ENCODE data around the gene GLRB. TPM values are rescaled to one million over a fixed set of nuclear protein-coding genes. Genes with fewer than 3 reads are reported as not detected.
A peak's percentile ranks its signal among the peaks of the same experiment; 100 is the strongest.
"Not testable (repeated sequence)": the region's sequence is repeated elsewhere in the genome, so short reads cannot be mapped to it uniquely, and the experiment has no call there.

The GLRB gene
- under 1 TPM; 0.08 to 0.14 TPM for polyA plus RNA-seq

GRCh38 chr4:157075811-157076577, at the start of gene GLRB:
Gene GLRB (plus strand): TSS chr4:157076150. CDS start chr4:157078025, 1,875 bp downstream.
- H3K4me1 ChIP-seq (ENCODE audit: control insufficient read depth in 2 of 2, insufficient read depth in 2 of 2, low read length in 1 of 2): no peaks in the 10 kb centered on the region
- peak within 1 kb of the TSS; percentile 50 to 64 for H3K4me3 ChIP-seq (ENCODE audit: low read depth in 1 of 2, low read length in 2 of 2)
- H3K9me3 ChIP-seq (ENCODE audit: control insufficient read depth in 2 of 2, insufficient read depth in 1 of 2, low read depth in 1 of 2, low read length in 1 of 2): no peaks in the 10 kb centered on the region
- 4 to 6% methylated on average over 83 to 84 of the region's 84 CpGs for WGBS, 2 donors
- H3K27me3 ChIP-seq (ENCODE audit: control insufficient read depth in 1 of 2, insufficient read depth in 2 of 2, low read length in 2 of 2): no peaks in the 10 kb centered on the region
- H3K27ac ChIP-seq (ENCODE audit: low read depth in 2 of 2, low read length in 1 of 2): no peak within 1 kb of the TSS
- no peaks in the 10 kb centered on the region for H3K36me3 ChIP-seq (ENCODE audit: control insufficient read depth in 2 of 2, insufficient read depth in 2 of 2, low read length in 1 of 2)

DNA sequence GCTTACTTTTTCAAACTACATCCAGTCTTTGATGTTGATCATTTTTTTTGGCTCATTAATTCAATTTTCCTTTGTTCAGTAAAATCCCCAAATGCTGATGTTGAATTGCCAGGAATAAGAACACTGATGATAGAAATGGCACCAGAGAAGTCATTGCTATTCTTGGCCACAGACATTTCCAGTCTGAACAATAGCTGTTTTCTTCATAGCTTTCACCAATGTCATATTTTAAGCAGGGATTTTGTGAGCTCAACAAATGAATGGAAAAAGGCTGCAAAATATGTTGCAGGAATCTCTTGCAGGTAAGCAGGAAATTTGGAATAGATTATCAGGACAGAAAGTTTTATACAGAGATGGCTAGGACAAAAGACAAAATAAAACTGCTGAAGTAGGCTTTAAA, 40.5 kb upstream of the GLRB start:
- Histone ChIP-seq H3K36me3 (ENCODE audit: control insufficient read depth in 2 of 2, insufficient read depth in 2 of 2, low read length in 1 of 2) (no peaks in the 10 kb centered on the region), H3K27me3 (ENCODE audit: control insufficient read depth in 1 of 2, insufficient read depth in 2 of 2, low read length in 2 of 2) (no peaks in the 10 kb centered on the region), H3K4me3 (ENCODE audit: low read depth in 1 of 2, low read length in 2 of 2) (no peak overlapping the region), H3K27ac (ENCODE audit: low read depth in 2 of 2, low read length in 1 of 2) (no peak overlapping the region), H3K4me1 (ENCODE audit: control insufficient read depth in 2 of 2, insufficient read depth in 2 of 2, low read length in 1 of 2) (no peaks in the 10 kb centered on the region), H3K9me3 (ENCODE audit: control insufficient read depth in 2 of 2, insufficient read depth in 1 of 2, low read depth in 1 of 2, low read length in 1 of 2) (no peaks in the 10 kb centered on the region)

GRCh38 chr4:157040405-157040804, 35.5 kb upstream of the GLRB start:
- Histone ChIP-seq H3K9me3 (ENCODE audit: control insufficient read depth in 2 of 2, insufficient read depth in 1 of 2, low read depth in 1 of 2, low read length in 1 of 2) (no peaks in the 10 kb centered on the region), H3K27ac (ENCODE audit: low read depth in 2 of 2, low read length in 1 of 2) (no peak overlapping the region), H3K36me3 (ENCODE audit: control insufficient read depth in 2 of 2, insufficient read depth in 2 of 2, low read length in 1 of 2) (no peaks in the 10 kb centered on the region), H3K4me1 (ENCODE audit: control insufficient read depth in 2 of 2, insufficient read depth in 2 of 2, low read length in 1 of 2) (no peaks in the 10 kb centered on the region), H3K4me3 (ENCODE audit: low read depth in 1 of 2, low read length in 2 of 2) (no peak overlapping the region), H3K27me3 (ENCODE audit: control insufficient read depth in 1 of 2, insufficient read depth in 2 of 2, low read length in 2 of 2) (no peaks in the 10 kb centered on the region)

DNA sequence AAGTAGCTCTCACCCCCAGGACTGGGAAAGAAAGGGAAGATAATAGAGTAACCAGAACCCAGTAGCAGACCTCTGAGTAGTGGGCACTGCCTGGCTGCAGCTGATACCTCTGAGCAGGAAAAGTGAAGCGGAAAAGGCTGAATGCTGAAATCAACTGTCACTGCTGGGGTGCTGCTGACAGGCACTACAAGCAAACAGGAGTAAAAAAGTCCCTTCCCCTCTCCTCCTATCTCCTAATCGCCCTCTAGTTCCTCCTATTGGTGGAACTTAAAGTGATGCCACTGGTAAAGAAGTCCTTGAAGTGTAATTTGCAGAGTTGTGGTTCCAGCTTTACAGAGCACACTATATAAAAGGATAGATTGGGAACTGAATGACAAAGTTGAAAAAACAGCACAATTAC, 32.8 kb upstream of the GLRB start:
- H3K36me3 ChIP-seq (ENCODE audit: control insufficient read depth in 2 of 2, insufficient read depth in 2 of 2, low read length in 1 of 2): no peaks in the 10 kb centered on the region
- H3K27ac ChIP-seq (ENCODE audit: low read depth in 2 of 2, low read length in 1 of 2): no peak overlapping the region
- H3K4me3 ChIP-seq (ENCODE audit: low read depth in 1 of 2, low read length in 2 of 2): no peak overlapping the region
- WGBS, 2 donors: 46 to 48% methylated on average over 2 of the region's 2 CpGs
- no peaks in the 10 kb centered on the region for H3K9me3 ChIP-seq (ENCODE audit: control insufficient read depth in 2 of 2, insufficient read depth in 1 of 2, low read depth in 1 of 2, low read length in 1 of 2)
- H3K27me3 ChIP-seq (ENCODE audit: control insufficient read depth in 1 of 2, insufficient read depth in 2 of 2, low read length in 2 of 2): no peaks in the 10 kb centered on the region
- H3K4me1 ChIP-seq (ENCODE audit: control insufficient read depth in 2 of 2, insufficient read depth in 2 of 2, low read length in 1 of 2): no peaks in the 10 kb centered on the region

- H3K36me3 ChIP-seq (ENCODE audit: control insufficient read depth in 2 of 2, insufficient read depth in 2 of 2, low read length in 1 of 2): no peaks in the 10 kb centered on the region
- 15 to 27% methylated on average over 2 of the region's 2 CpGs for WGBS, 2 donors
- no peaks in the 10 kb centered on the region for H3K9me3 ChIP-seq (ENCODE audit: control insufficient read depth in 2 of 2, insufficient read depth in 1 of 2, low read depth in 1 of 2, low read length in 1 of 2)
- no peaks in the 10 kb centered on the region for H3K27me3 ChIP-seq (ENCODE audit: control insufficient read depth in 1 of 2, insufficient read depth in 2 of 2, low read length in 2 of 2)
- no peak overlapping the region for H3K27ac ChIP-seq (ENCODE audit: low read depth in 2 of 2, low read length in 1 of 2)
- H3K4me1 ChIP-seq (ENCODE audit: control insufficient read depth in 2 of 2, insufficient read depth in 2 of 2, low read length in 1 of 2): no peaks in the 10 kb centered on the region
- H3K4me3 ChIP-seq (ENCODE audit: low read depth in 1 of 2, low read length in 2 of 2): no peak overlapping the region
Measured at GRCh38 chr4:157045507-157046127, 30.3 kb upstream of the GLRB start.

DNA sequence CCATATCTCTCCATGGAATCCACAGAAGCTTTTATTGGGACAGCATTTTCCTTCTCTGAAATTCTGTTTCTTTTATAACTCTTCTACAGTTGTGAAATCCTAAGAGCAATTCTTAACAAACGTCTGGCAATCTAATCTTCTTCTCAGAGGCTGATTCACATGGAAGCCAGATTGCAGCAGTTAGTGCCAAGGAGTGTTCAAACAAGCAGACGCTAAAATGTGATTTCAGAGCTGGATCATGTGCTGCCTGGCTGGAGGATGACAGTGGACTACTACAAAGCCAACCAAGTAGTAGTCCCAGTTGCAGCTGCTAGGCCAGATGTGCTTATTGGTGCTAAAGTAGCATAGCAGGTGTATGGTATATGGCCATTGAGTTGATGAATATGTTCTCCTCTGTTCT, 27.7 kb upstream of the GLRB start:
- Histone ChIP-seq H3K27ac (ENCODE audit: low read depth in 2 of 2, low read length in 1 of 2) (no peak overlapping the region), H3K4me3 (ENCODE audit: low read depth in 1 of 2, low read length in 2 of 2) (no peak overlapping the region), H3K36me3 (ENCODE audit: control insufficient read depth in 2 of 2, insufficient read depth in 2 of 2, low read length in 1 of 2) (no peaks in the 10 kb centered on the region), H3K4me1 (ENCODE audit: control insufficient read depth in 2 of 2, insufficient read depth in 2 of 2, low read length in 1 of 2) (no peaks in the 10 kb centered on the region), H3K9me3 (ENCODE audit: control insufficient read depth in 2 of 2, insufficient read depth in 1 of 2, low read depth in 1 of 2, low read length in 1 of 2) (no peaks in the 10 kb centered on the region), H3K27me3 (ENCODE audit: control insufficient read depth in 1 of 2, insufficient read depth in 2 of 2, low read length in 2 of 2) (no peaks in the 10 kb centered on the region)
- WGBS, 2 donors: 36 to 37% methylated on average over 2 of the region's 2 CpGs

DNA sequence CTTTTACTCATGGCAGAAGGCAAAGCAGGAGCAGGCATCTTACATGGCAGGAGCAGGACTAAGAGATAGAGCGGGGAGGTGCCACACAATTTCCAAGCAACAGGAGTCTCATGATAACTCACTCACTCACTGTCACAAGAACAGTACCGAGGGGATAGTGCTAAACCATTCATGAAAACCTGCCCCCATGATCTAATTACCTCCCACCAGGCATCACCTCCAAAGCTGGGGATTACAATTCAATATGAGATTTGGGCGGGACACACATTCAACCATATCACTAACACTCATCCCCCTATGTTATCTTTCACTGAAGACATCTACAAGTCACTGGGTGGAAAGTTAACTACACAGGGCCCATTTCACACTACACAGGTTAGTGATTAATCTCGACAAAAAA, 25.4 kb upstream of the GLRB start:
- Histone ChIP-seq H3K27me3 (ENCODE audit: control insufficient read depth in 1 of 2, insufficient read depth in 2 of 2, low read length in 2 of 2) (no peaks in the 10 kb centered on the region), H3K27ac (ENCODE audit: low read depth in 2 of 2, low read length in 1 of 2) (no peak overlapping the region)
- 90 to 91% methylated on average over 4 of the region's 4 CpGs for WGBS, 2 donors

GRCh38 chr4:157052429-157053040, 23.4 kb upstream of the GLRB start:
- WGBS, 2 donors: 85 to 87% methylated on average over 11 of the region's 11 CpGs
- Histone ChIP-seq H3K27ac (ENCODE audit: low read depth in 2 of 2, low read length in 1 of 2) (no peak overlapping the region), H3K9me3 (ENCODE audit: control insufficient read depth in 2 of 2, insufficient read depth in 1 of 2, low read depth in 1 of 2, low read length in 1 of 2) (no peaks in the 10 kb centered on the region), H3K4me1 (ENCODE audit: control insufficient read depth in 2 of 2, insufficient read depth in 2 of 2, low read length in 1 of 2) (no peaks in the 10 kb centered on the region), H3K36me3 (ENCODE audit: control insufficient read depth in 2 of 2, insufficient read depth in 2 of 2, low read length in 1 of 2) (no peaks in the 10 kb centered on the region), H3K4me3 (ENCODE audit: low read depth in 1 of 2, low read length in 2 of 2) (no peak overlapping the region), H3K27me3 (ENCODE audit: control insufficient read depth in 1 of 2, insufficient read depth in 2 of 2, low read length in 2 of 2) (no peaks in the 10 kb centered on the region)

More for the DNA sequence above, 25.4 kb upstream of the GLRB start:
- H3K36me3 ChIP-seq (ENCODE audit: control insufficient read depth in 2 of 2, insufficient read depth in 2 of 2, low read length in 1 of 2): no peaks in the 10 kb centered on the region
- H3K9me3 ChIP-seq (ENCODE audit: control insufficient read depth in 2 of 2, insufficient read depth in 1 of 2, low read depth in 1 of 2, low read length in 1 of 2): no peaks in the 10 kb centered on the region
- no peak overlapping the region for H3K4me3 ChIP-seq (ENCODE audit: low read depth in 1 of 2, low read length in 2 of 2)
- H3K4me1 ChIP-seq (ENCODE audit: control insufficient read depth in 2 of 2, insufficient read depth in 2 of 2, low read length in 1 of 2): no peaks in the 10 kb centered on the region

GRCh38 chr4:157057218-157057617, 18.7 kb upstream of the GLRB start:
- Histone ChIP-seq H3K36me3 (ENCODE audit: control insufficient read depth in 2 of 2, insufficient read depth in 2 of 2, low read length in 1 of 2) (no peaks in the 10 kb centered on the region), H3K4me1 (ENCODE audit: control insufficient read depth in 2 of 2, insufficient read depth in 2 of 2, low read length in 1 of 2) (no peaks in the 10 kb centered on the region), H3K4me3 (ENCODE audit: low read depth in 1 of 2, low read length in 2 of 2) (no peak overlapping the region), H3K27me3 (ENCODE audit: control insufficient read depth in 1 of 2, insufficient read depth in 2 of 2, low read length in 2 of 2) (no peaks in the 10 kb centered on the region), H3K9me3 (ENCODE audit: control insufficient read depth in 2 of 2, insufficient read depth in 1 of 2, low read depth in 1 of 2, low read length in 1 of 2) (no peaks in the 10 kb centered on the region), H3K27ac (ENCODE audit: low read depth in 2 of 2, low read length in 1 of 2) (no peak overlapping the region)
- 68 to 70% methylated on average over 1 of the region's 1 CpG for WGBS, 2 donors

GRCh38 chr4:157058899-157059298, 17.1 kb upstream of the GLRB start:
- WGBS, 2 donors: 90 to 92% methylated on average over 5 of the region's 5 CpGs
- not testable (repeated sequence) for H3K27ac ChIP-seq (ENCODE audit: low read depth in 2 of 2, low read length in 1 of 2); H3K4me1 ChIP-seq (ENCODE audit: control insufficient read depth in 2 of 2, insufficient read depth in 2 of 2, low read length in 1 of 2); H3K27me3 ChIP-seq (ENCODE audit: control insufficient read depth in 1 of 2, insufficient read depth in 2 of 2, low read length in 2 of 2); H3K4me3 ChIP-seq (ENCODE audit: low read depth in 1 of 2, low read length in 2 of 2); H3K36me3 ChIP-seq (ENCODE audit: control insufficient read depth in 2 of 2, insufficient read depth in 2 of 2, low read length in 1 of 2); H3K9me3 ChIP-seq (ENCODE audit: control insufficient read depth in 2 of 2, insufficient read depth in 1 of 2, low read depth in 1 of 2, low read length in 1 of 2)

Data from esophagus (tissue), 2 donors.